ENCODE data around the gene WBP2NL. TPM values are rescaled to one million over a fixed set of nuclear protein-coding genes. Genes with fewer than 3 reads are reported as not detected.
"Not testable (repeated sequence)": the region's sequence is repeated elsewhere in the genome, so short reads cannot be mapped to it uniquely, and the experiment has no call there.

Gene WBP2NL
- 1 to 10 TPM in 1 of 2 donors, under 1 TPM in 1; 0.50 to 2.1 TPM for total RNA-seq

GRCh38 chr22:41998361-41999261 lies at the start of gene WBP2NL:
WBP2NL (plus strand) TSS chr22:41998788; CDS start chr22:41998819, 31 bp downstream.
- Mint-ChIP-seq H3K27ac (peak within 1 kb of the TSS; percentile 97), H3K36me3 (ENCODE audit: low read depth) (peaks cover 6% of the 10 kb centered on the region), H3K4me1 (peaks cover 16% of the 10 kb centered on the region), H3K9me3 (no peaks in the 10 kb centered on the region), H3K27me3 (no peaks in the 10 kb centered on the region), H3K4me3 (peak within 1 kb of the TSS; percentile 86)
- peak; percentile 98 for ATAC-seq (replicated peaks)

- H3K4me1 Mint-ChIP-seq = peaks cover 14% of the 10 kb centered on the region
- ATAC-seq (replicated peaks); H3K9me3 Mint-ChIP-seq; H3K27me3 Mint-ChIP-seq: not testable (repeated sequence)
- H3K27ac Mint-ChIP-seq = peak overlapping the region; percentile 70
- H3K4me3 Mint-ChIP-seq = peak overlapping the region; percentile 91
- H3K36me3 Mint-ChIP-seq (ENCODE audit: low read depth) = peaks cover 30% of the 10 kb centered on the region
Observed at GRCh38 chr22:41948928-41949296, 49.7 kb upstream of the WBP2NL start.

DNA sequence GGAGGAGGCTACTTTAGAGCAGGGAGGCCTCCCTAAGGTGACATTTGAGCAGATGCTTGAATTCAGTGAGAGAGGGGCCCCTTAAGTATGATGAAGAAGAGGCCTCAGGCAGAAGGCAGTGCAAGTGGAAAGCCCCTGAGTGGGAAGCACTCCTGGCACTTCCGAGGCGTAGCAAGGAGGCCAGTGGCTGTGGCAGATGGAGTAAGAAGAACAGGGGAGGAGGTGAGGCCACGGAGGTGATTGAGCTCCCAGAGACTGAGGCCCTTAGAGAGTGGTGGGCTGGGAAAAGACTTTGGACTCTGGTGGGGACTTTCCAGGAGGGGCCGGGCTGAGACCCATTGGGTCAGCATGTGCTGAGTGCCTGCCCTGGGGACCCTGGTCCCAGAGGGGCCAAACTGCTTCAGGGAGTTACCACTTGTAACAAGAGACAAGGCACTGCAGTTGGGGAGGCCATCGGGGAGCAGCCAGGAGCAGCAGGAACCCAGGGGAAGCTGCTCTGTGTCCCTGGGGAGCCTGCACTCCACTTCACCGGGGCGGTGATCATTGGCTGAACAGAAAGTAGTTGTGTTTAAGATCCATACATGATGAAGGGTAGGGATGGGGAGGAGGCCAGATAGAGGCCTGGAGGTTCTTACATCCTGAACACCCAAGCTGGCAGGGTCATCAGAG lies 49.2 kb upstream of the WBP2NL start:
- ATAC-seq (replicated peaks) = no peak

GRCh38 chr22:41951898-41952474 lies 46.6 kb upstream of the WBP2NL start, which contains the start of gene SMIM45:
SMIM45 (plus strand) TSS chr22:41952150.
- Mint-ChIP-seq H3K4me1 (peaks cover 7% of the 10 kb centered on the region), H3K27ac (no peak within 1 kb of the TSS), H3K36me3 (ENCODE audit: low read depth) (no peaks in the 10 kb centered on the region), H3K9me3 (no peaks in the 10 kb centered on the region), H3K4me3 (no peak within 1 kb of the TSS), H3K27me3 (no peaks in the 10 kb centered on the region)
- no peak for ATAC-seq (replicated peaks)

More for the DNA sequence above, 49.2 kb upstream of the WBP2NL start:
- Mint-ChIP-seq H3K4me1 (peaks cover 12% of the 10 kb centered on the region), H3K4me3 (peak overlapping the region; percentile 91), H3K9me3 (no peaks in the 10 kb centered on the region), H3K27me3 (no peaks in the 10 kb centered on the region), H3K36me3 (ENCODE audit: low read depth) (peaks cover 25% of the 10 kb centered on the region), H3K27ac (peak overlapping the region; percentile 70)

DNA sequence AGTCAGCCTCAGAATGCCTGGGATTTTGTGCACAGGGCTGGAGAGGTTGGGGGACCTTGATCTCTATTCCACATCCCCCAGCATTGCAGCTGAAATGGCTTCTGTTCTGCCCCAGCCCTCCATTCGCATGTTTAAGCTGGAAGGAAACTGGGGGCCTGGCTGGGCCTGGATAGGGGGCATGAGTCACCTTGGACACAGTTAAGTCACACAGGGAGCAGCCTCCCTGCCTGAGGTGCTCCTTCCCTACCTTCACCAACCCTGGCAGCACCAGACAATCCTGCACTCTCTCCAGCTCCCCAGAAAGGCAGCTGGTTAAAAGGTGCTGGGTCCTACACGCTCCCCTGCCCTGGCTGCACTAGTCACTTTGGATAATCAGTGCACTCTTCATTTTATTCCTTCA lies 45.9 kb upstream of the WBP2NL start:
- H3K4me3 Mint-ChIP-seq = no peak overlapping the region
- ATAC-seq (replicated peaks) = no peak

DNA sequence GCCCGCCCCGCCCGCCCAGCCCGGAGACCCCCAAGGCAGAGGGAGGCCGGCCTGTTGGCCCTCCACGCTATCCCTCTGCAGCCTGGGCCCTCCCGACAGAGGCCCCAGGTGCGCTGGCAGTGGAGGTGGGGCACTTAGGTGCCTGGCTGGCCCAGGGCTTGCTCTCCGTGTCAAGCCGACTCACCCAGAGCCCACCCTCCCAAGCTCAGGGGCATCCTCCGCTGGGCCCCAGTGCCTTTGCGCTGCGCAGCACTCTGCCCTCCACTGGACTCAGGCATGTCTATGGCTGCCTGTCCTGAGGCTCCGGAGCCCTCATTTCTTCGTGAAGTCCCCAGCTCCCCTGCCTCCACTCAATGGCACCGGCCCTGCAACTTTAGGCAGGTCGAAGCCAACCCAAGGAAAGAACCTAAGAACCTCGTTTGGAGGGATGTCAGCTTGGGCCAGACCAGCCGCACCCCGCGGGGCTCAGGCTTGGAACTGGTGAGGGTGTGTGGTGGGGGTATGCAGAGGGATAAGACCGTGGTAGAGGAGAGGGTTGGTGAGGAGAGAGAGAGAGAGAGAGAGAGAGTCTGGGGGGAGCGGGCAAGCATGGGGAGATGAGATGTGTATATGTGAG lies 40.5 kb upstream of the WBP2NL start:
- Mint-ChIP-seq H3K4me1 (peaks cover 4% of the 10 kb centered on the region), H3K4me3 (no peak overlapping the region), H3K36me3 (ENCODE audit: low read depth) (no peaks in the 10 kb centered on the region), H3K9me3 (no peaks in the 10 kb centered on the region), H3K27ac (no peak overlapping the region), H3K27me3 (no peaks in the 10 kb centered on the region)
- peak; percentile 52 for ATAC-seq (replicated peaks)

More for the DNA sequence above, 45.9 kb upstream of the WBP2NL start:
- no peaks in the 10 kb centered on the region for H3K36me3 Mint-ChIP-seq (ENCODE audit: low read depth)
- H3K4me1 Mint-ChIP-seq = peaks cover 11% of the 10 kb centered on the region
- H3K27me3 Mint-ChIP-seq = no peaks in the 10 kb centered on the region
- no peaks in the 10 kb centered on the region for H3K9me3 Mint-ChIP-seq
- H3K27ac Mint-ChIP-seq = no peak overlapping the region

GRCh38 chr22:41963453-41964111 lies 35.0 kb upstream of the WBP2NL start:
- H3K36me3 Mint-ChIP-seq (ENCODE audit: low read depth) = no peaks in the 10 kb centered on the region
- no peaks in the 10 kb centered on the region for H3K27me3 Mint-ChIP-seq
- no peaks in the 10 kb centered on the region for H3K4me1 Mint-ChIP-seq
- H3K4me3 Mint-ChIP-seq = no peak overlapping the region
- no peaks in the 10 kb centered on the region for H3K9me3 Mint-ChIP-seq
- no peak for ATAC-seq (replicated peaks)
- H3K27ac Mint-ChIP-seq = no peak overlapping the region

GRCh38 chr22:41964112-41964491 lies 34.5 kb upstream of the WBP2NL start:
- H3K27ac Mint-ChIP-seq = no peak overlapping the region
- no peak overlapping the region for H3K4me3 Mint-ChIP-seq
- H3K9me3 Mint-ChIP-seq = no peaks in the 10 kb centered on the region
- no peak for ATAC-seq (replicated peaks)
- H3K4me1 Mint-ChIP-seq = no peaks in the 10 kb centered on the region
- no peaks in the 10 kb centered on the region for H3K36me3 Mint-ChIP-seq (ENCODE audit: low read depth)
- H3K27me3 Mint-ChIP-seq = no peaks in the 10 kb centered on the region

- ATAC-seq (replicated peaks) = no peak
- Mint-ChIP-seq H3K9me3 (no peaks in the 10 kb centered on the region), H3K27ac (peak overlapping the region; percentile 68), H3K27me3 (no peaks in the 10 kb centered on the region), H3K4me1 (no peaks in the 10 kb centered on the region), H3K36me3 (ENCODE audit: low read depth) (no peaks in the 10 kb centered on the region), H3K4me3 (no peak overlapping the region)
Observed at GRCh38 chr22:41966225-41966606, 32.4 kb upstream of the WBP2NL start.

DNA sequence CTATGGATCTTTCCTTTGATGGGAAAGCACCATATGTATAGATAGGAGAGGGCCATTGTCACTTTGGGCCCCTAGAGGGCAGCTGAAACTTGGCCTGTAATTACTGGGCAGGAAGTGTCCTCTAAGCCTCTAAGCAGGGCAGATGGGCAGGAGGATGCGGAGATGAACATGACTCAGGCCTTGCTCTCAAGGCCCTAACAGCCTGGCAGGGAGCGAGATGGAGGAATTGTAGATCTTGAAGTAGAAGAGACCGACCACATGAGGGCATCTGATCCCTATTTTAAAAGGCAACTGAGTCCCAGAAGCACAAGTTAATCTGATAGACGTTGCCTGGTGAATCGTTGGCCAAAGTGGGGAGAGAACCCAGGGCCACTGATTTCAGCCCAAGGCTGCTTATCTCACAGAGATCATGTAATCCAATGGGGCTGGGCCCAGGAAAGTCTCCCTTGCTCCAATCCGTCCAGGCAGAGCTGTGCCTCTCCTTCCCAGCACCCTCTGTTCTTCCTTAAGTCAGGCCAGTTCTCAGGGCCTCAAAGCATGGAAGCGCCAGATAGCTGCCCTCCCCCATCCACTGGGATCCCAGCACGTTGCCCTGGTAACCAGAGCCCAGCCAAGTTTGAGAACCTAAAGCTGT lies 31.9 kb upstream of the WBP2NL start:
- peak overlapping the region; percentile 68 for H3K27ac Mint-ChIP-seq
- no peak overlapping the region for H3K4me3 Mint-ChIP-seq
- no peaks in the 10 kb centered on the region for H3K4me1 Mint-ChIP-seq
- H3K27me3 Mint-ChIP-seq = no peaks in the 10 kb centered on the region
- H3K9me3 Mint-ChIP-seq = no peaks in the 10 kb centered on the region
- H3K36me3 Mint-ChIP-seq (ENCODE audit: low read depth) = no peaks in the 10 kb centered on the region
- ATAC-seq (replicated peaks) = peak; percentile 92

GRCh38 chr22:41968601-41969000 lies 30.0 kb upstream of the WBP2NL start:
- no peaks in the 10 kb centered on the region for H3K9me3 Mint-ChIP-seq
- H3K4me1 Mint-ChIP-seq = no peaks in the 10 kb centered on the region
- no peaks in the 10 kb centered on the region for H3K36me3 Mint-ChIP-seq (ENCODE audit: low read depth)
- H3K27ac Mint-ChIP-seq = peak overlapping the region; percentile 25
- peaks cover 6% of the 10 kb centered on the region for H3K27me3 Mint-ChIP-seq
- no peak overlapping the region for H3K4me3 Mint-ChIP-seq
- ATAC-seq (replicated peaks) = no peak

GRCh38 chr22:41969110-41969646 lies 29.4 kb upstream of the WBP2NL start, which contains the start of gene SEPTIN3:
SEPTIN3 (plus strand) TSS chr22:41969443; CDS start chr22:41971493, 2,050 bp downstream.
- Mint-ChIP-seq H3K27me3 (peaks cover 6% of the 10 kb centered on the region), H3K4me3 (no peak within 1 kb of the TSS), H3K36me3 (ENCODE audit: low read depth) (no peaks in the 10 kb centered on the region), H3K9me3 (no peaks in the 10 kb centered on the region), H3K27ac (peak within 1 kb of the TSS; percentile 25), H3K4me1 (no peaks in the 10 kb centered on the region)
- ATAC-seq (replicated peaks) = no peak

DNA sequence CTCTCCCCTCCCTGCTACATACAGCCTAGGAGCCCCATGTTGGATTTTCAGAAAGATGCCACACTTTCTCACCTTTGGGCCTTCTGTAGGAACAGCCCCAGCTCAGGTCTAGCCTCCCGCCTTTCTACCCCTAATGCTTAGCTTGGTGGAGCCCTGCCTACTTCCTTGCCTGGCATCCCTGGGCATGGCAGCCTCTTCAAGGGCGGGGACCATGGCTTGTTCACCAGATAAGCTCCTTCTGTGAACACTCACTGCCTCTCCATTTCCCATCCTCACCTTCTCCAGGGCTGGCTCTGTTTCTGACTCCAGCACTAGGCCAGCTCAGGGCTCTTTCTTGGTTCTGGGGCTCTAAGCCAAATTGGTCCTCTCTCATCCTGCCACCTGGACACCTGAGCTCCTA lies 28.0 kb upstream of the WBP2NL start:
- H3K27me3 Mint-ChIP-seq = peaks cover 10% of the 10 kb centered on the region
- no peaks in the 10 kb centered on the region for H3K9me3 Mint-ChIP-seq
- ATAC-seq (replicated peaks) = no peak
- no peak overlapping the region for H3K27ac Mint-ChIP-seq
- no peaks in the 10 kb centered on the region for H3K36me3 Mint-ChIP-seq (ENCODE audit: low read depth)
- H3K4me1 Mint-ChIP-seq = peaks cover 4% of the 10 kb centered on the region
- no peak overlapping the region for H3K4me3 Mint-ChIP-seq
